Measurements from ENCODE around the gene CLIP1. TPM values are rescaled to one million over a fixed set of nuclear protein-coding genes. Genes with fewer than 3 reads are reported as not detected.
"Not testable (repeated sequence)": the region's sequence is repeated elsewhere in the genome, so short reads cannot be mapped to it uniquely, and the experiment has no call there.

Gene CLIP1
- total RNA-seq, 1 experiment from 2014 or later: 18.0 TPM

DNA sequence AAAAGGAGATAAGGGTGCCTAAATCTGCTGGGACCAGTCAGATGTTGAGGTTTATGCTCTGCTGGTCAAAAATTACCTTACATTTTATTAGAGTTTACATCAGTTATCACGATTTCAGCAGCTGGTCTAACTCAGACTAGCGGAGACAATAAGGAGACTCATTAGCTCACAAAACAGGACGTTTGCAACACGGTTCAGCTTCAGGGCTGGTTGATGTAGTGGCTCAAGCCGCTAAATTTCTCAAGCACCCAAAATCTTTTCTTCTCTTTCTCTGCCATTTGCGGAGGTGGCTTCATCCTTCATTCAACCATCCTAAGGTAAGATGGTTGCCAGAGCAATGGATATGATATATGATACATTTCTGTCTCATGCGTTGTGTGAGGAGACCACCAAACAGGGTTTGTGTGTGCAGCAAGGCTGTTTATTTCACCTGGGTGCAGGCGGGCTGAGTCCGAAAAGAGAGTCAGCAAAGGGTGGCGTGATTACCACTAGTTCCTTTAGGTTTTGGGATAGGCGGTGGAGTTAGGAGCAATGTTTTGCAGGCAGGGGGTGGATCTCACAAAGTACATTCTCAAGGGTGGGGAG lies 30.3 kb upstream of the CLIP1 start:
- Histone ChIP-seq H3K27me3 (no peaks in the 10 kb centered on the region), H3K4me1 (no peaks in the 10 kb centered on the region; the same call in 1 of the 2 replicates), H3K27ac (no peak overlapping the region), H3K36me3 (no peaks in the 10 kb centered on the region), H3K9me3 (replicated peaks) (no peaks in the 10 kb centered on the region), H3K4me3 (no peak overlapping the region)
- no peak for DNase-seq

DNA sequence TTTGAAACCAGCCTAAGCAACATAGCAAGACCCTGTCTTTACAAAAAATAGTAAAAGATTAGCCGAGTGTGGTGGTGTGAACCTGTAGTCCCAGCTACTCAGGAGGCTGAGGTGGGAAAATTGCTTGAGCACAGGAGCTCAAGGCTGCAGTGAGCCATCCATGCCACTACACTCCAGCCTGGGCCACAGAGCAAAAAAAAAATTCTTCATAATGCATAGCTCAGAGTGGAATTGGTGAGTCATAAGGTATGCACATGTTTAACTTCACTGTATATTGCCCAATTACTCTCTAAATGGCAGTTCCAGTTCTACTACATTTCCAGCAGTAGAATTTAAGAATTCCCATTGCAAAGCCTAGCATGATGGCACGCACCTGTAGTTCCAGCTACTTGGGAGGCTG lies 26.8 kb upstream of the CLIP1 start:
- Histone ChIP-seq H3K27ac (no peak overlapping the region), H3K4me3 (no peak overlapping the region), H3K9me3 (replicated peaks) (no peaks in the 10 kb centered on the region), H3K4me1 (no peaks in the 10 kb centered on the region), H3K27me3 (no peaks in the 10 kb centered on the region), H3K36me3 (no peaks in the 10 kb centered on the region)
- no peak for DNase-seq

DNA sequence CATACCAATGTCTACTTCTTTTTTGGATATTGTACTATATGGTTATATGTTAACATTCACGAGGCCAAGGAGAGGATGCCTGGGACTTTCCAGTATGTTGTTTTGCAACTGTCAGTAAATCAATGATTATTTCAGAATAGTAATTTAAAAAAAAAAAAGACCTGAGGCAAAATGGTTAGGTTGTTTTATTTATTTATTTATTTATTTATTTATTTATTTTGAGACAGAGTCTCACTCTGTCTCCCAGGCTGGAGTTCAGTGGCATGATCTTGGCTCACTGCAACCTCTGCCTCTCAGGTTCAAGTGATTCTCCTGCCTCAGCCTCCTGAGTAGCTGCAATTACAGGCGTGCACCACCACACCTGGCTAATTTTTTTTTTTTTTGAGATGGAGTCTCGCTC lies 25.4 kb upstream of the CLIP1 start:
- H3K4me3 ChIP-seq, DNase-seq, H3K4me1 ChIP-seq: not testable (repeated sequence)

DNA sequence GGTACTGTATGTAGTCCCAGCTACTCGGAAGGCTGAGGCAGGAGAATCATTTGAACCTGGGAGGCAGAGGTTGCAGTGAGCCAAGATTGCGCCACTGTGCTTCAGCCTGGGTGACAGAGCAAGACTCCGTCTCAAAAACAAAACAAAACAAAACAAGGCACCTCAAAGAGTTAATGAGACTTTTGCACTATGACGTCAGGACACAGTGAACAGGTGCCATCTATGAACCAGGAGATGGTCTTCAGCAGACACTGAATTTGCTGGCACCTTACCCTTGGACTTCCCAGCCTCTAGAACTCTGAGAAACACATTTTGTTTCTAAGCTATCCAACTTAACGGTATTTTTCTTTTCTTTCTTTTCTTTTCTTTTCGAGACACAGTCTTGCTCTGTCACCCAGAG lies 23.9 kb upstream of the CLIP1 start:
- not testable (repeated sequence) for H3K4me1 ChIP-seq; H3K27me3 ChIP-seq; H3K9me3 ChIP-seq (replicated peaks); DNase-seq; H3K36me3 ChIP-seq; H3K27ac ChIP-seq; H3K4me3 ChIP-seq

More for the DNA sequence above, 25.4 kb upstream of the CLIP1 start:
- H3K36me3 ChIP-seq; H3K9me3 ChIP-seq (replicated peaks); H3K27ac ChIP-seq; H3K27me3 ChIP-seq: not testable (repeated sequence)

DNA sequence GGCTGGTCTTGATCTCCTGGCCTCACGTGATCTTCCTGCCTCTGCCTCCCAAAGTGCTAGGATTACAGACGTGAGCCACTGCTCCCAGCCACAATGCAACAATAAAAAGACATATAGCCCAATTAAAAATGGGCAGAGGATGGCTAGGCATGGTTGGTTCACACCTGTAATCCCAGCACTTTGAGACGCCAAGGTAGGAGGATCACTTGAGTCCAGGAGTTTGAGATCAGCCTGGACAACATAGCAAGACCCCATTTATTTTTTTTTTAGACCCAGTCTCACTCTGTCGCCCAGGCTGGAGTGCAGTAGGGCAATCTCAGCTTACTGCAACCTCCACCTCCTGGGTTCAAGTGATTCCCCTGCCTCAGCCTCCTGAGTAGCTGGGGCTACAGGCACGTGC lies 21.6 kb upstream of the CLIP1 start:
- H3K4me1 ChIP-seq; H3K27ac ChIP-seq; DNase-seq; H3K36me3 ChIP-seq; H3K4me3 ChIP-seq; H3K27me3 ChIP-seq; H3K9me3 ChIP-seq (replicated peaks): not testable (repeated sequence)

DNA sequence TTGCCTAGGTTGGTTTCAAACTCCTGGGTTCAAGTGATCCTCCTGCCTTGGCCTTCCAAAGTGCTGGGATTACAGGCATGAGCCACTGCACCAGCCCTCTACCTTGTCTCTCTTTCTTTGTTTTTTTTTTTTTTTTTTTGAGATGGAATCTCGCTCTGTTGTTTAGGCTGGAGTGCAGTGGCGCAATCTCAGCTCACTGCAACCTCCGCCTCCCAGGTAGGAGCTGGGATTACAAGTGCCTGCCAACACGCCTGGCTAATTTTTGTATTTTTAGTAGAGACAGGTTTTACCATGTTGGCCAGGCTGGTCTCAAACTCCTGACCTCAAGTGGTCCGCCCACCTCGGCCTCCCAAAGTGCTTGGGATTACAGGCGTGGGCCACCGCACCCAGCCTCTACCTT lies 16.4 kb upstream of the CLIP1 start:
- H3K36me3 ChIP-seq; DNase-seq; H3K4me1 ChIP-seq; H3K27ac ChIP-seq; H3K4me3 ChIP-seq; H3K27me3 ChIP-seq; H3K9me3 ChIP-seq (replicated peaks): not testable (repeated sequence)

DNA sequence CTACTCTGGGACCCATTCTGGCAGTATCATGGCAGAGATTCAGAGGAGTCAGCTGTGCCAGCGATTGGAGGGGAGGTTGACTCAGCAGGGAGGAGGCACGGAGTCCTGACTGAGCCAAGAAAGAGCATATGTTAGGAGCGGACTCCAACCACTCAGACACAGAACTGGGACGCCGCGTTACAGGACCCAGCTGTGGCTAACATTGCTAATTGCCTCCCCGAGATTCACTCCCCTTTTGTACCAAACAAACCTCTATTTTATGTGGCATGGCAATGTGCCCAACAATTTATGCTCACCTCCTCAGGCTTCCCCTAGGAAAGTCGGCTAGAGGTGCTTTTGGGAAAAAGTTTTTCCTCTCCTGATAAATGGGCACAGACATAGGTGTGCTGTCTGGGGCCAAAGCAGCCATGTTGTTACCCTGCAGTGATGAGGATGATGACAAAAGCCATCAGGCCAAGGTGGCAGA lies 15.2 kb upstream of the CLIP1 start:
- Histone ChIP-seq H3K4me3 (peak overlapping the region; percentile 34), H3K9me3 (replicated peaks) (no peaks in the 10 kb centered on the region), H3K4me1 (peaks cover 7% of the 10 kb centered on the region; the same call in 1 of the 2 replicates), H3K27me3 (no peaks in the 10 kb centered on the region), H3K27ac (no peak overlapping the region), H3K36me3 (no peaks in the 10 kb centered on the region)
- peak; percentile 67 to 73 for DNase-seq

DNA sequence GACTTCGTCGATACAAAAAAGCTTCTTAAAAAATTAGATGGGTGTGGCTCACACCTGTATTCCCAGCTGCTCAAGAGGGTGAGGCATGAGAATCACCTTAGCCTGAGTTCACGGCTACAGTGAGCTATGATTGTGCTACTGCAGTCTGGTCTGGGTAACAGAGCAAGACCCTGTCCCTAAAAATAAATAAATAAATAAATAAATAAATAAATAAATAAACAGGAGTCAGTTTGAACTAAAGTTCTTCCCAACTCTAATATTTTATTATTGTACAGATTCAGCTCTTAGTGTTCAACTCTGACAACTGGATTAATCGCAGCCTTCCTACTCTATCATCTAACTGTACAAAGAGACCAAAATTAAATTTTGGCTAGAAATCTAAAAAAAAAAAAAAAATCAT lies 12.7 kb upstream of the CLIP1 start:
- Histone ChIP-seq H3K4me3 (no peak overlapping the region), H3K27me3 (no peaks in the 10 kb centered on the region), H3K4me1 (peaks cover 7% of the 10 kb centered on the region; the same call in 1 of the 2 replicates), H3K36me3 (no peaks in the 10 kb centered on the region), H3K9me3 (replicated peaks) (no peaks in the 10 kb centered on the region), H3K27ac (no peak overlapping the region)
- no peak for DNase-seq

DNA sequence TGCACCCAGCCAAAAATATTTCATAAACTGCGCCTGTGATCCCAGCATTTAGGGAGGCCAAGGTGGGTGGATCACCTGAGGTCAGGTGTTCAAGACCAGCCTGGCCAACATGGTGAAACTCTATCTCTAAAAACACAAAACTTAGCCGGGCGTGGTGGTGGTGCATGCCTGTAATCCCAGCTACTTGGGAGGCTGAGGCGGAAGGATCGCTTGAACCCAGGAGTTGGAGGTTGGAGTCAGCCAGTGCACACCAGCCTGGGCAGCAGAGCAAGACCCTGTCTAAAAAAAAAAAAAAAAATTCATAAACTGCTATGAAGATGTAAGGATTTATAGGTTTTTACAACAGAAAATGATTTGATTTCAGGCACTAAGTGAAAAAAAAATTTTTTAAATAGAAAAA lies 6.6 kb upstream of the CLIP1 start:
- not testable (repeated sequence) for H3K9me3 ChIP-seq (replicated peaks); DNase-seq; H3K4me1 ChIP-seq; H3K4me3 ChIP-seq; H3K27ac ChIP-seq; H3K27me3 ChIP-seq; H3K36me3 ChIP-seq

DNA sequence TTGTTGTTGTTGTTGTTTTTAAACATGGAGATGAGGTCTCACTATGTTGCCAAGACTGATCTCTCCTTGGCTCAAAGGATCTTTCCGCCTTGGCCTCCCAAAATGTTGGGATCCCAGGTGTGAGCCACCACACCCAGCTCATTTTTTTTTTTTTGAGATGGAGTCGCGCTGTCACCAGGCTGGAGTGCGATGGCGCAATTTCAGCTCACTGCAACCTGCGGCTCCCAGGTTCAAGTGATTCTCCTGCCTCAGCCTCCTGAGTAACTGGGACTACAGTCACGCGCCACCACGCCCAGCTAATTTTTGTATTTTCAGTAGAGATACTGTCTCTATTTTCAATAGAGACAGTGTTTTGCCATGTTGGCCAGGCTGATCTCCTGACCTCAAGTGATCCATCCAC lies 4.9 kb upstream of the CLIP1 start:
- H3K9me3 ChIP-seq (replicated peaks): no peaks in the 10 kb centered on the region
- peaks cover 6% of the 10 kb centered on the region for H3K4me1 ChIP-seq
- H3K27me3 ChIP-seq: no peaks in the 10 kb centered on the region
- no peak overlapping the region for H3K4me3 ChIP-seq
- H3K36me3 ChIP-seq: no peaks in the 10 kb centered on the region
- DNase-seq: no peak
- H3K27ac ChIP-seq: no peak overlapping the region

DNA sequence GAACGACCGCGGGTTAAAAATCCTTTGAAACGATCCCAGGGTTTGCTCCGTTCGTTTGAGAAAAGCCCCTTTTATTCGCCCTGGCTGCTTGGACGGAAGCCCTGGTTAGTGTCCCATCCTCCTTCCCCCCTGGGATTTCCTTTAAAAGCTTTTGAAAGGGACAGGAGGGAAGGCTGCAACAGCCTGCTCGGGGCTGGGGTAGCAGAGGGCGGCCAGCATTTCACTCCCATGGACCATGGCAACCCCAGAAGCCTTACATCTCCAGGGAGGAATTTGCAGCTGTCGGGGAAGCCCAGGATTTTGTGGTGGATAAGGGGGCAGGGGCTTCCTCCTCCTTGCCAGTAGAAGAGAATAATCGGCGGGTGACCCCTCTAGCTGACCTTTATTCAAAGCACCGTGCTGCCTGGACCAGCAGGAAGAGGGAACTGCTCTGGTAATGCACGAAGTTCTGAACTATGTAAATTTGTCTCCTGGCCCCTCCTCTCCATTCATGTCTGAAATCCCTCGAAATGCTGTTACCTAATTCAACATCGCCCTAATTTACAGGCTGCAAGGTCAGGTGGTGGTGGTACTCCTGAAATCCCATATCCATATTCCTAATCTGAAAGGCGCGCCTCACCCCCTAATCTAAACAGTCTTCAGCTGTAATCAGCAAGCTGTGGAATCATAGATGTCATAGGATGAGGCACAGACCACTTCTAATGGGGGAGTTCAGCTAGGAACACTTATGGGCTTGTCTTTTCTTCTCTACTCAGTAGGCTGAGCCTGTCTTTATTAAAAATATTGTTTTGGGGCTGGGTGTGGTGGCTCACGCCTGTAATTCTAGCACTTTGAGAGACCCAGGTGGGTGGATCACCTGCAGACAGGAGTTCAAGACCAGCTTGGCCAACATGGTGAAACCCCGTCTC lies 1.0 kb upstream of the CLIP1 start:
- Histone ChIP-seq H3K36me3 (no peaks in the 10 kb centered on the region), H3K27ac (peak overlapping the region; percentile 93)
- DNase-seq: peak; percentile 93

DNA sequence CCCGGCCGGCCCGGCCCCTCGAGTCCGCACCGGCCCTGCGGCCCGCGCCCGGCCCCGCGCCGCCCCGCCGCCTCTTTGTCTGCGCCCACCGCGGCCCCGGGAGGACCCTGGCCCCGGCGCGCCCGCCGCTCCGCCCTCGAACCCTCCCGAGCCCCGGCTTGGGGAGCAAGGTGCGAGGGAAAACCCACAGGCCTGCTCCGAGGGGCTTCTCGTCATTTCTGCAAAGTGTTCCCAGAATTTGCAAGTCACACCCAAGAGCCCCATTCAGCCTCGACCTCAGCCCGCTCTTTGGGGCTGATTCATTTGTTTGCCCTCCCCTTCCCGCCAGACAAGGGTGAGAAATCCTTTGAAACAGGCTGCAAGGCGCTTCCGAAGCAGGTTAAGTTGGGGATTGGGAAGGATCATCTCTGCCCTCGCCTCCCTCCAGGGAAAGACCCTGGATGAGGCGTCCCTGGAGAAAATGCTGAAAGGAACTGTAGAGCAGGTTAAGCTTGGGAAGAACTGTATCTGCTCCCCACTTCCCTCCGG lies 325 bp upstream of the CLIP1 start:
- DNase-seq: peak in 1 of 2 experiments; percentile 57
- H3K27me3 ChIP-seq: no peaks in the 10 kb centered on the region
- no peaks in the 10 kb centered on the region for H3K36me3 ChIP-seq
- H3K9me3 ChIP-seq (replicated peaks): no peaks in the 10 kb centered on the region
- H3K4me1 ChIP-seq: peaks cover 9% of the 10 kb centered on the region
- peak overlapping the region; percentile 93 for H3K27ac ChIP-seq
- H3K4me3 ChIP-seq: peak overlapping the region; percentile 91

More for the DNA sequence above, 1.0 kb upstream of the CLIP1 start:
- H3K4me3 ChIP-seq: peak overlapping the region; percentile 91
- H3K27me3 ChIP-seq: no peaks in the 10 kb centered on the region
- peaks cover 9% of the 10 kb centered on the region for H3K4me1 ChIP-seq
- H3K9me3 ChIP-seq (replicated peaks): no peaks in the 10 kb centered on the region

DNA sequence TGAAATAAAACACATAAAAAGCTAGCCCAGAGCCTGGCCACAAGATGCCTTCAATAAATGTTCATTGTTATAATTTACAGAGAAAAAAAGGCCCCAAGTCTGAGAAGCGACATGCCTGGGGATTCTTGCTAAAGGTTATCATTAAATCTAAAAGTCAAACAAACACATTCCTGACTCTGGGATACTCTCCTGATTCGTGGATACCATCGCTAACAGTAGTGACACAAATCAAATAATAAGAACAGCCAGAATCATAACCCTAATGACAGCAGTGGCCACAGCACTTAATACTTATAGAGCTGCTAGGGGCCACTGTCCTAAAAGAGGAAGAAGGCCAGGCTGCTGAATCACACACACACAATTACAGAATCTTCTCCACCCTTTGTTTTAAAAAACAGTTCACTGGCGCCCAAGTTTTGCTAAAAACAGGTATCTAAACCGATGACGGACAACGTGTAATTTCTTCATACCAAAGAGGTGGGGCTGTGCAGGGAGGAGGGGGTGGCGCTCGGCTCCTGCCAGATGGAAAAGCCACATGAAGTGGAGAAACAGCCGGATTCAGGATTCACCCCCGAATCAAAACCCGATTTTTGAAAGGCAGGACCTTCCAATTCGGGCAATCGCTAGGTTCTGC lies 1.2 kb downstream of the CLIP1 start:
- peak overlapping the region; percentile 91 for H3K4me3 ChIP-seq
- H3K27me3 ChIP-seq: no peaks in the 10 kb centered on the region
- H3K36me3 ChIP-seq: no peaks in the 10 kb centered on the region
- peak overlapping the region; percentile 91 for H3K27ac ChIP-seq
- peaks cover 9% of the 10 kb centered on the region for H3K4me1 ChIP-seq
- no peak for DNase-seq
- no peaks in the 10 kb centered on the region for H3K9me3 ChIP-seq (replicated peaks)

DNA sequence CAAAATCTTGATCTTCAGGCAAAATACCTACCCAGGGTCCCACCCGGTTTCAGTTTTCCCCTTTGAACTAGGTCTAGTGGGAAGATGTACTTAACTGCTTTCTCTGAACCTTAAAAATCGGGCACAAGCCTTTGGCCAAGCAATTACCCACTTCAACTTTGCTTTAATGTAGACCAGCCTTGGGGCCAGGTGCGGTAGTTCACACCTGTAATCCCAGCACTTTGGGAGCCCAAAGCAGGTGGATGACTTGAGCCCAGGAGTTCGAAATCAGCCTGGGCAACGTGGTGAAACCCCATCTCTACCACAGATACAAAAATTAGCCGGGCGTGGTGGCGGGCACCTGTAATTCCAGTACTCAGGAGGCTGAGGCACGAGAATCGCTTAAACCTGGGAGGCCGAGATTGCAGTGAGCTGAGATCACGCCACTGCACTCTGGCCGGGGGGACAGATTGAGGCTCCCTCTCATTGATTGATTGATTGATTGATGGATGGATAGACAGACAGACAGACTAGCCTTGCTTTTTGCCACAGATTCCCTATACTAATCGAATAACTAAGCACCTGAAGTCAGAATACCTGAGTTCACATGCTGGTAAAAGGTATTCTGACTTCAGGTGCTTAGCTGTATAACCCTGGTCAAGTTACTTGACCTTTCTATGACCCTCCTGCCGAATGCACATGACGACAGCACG lies 1.9 kb downstream of the CLIP1 start:
- Histone ChIP-seq H3K27me3 (no peaks in the 10 kb centered on the region), H3K9me3 (replicated peaks) (no peaks in the 10 kb centered on the region), H3K36me3 (no peaks in the 10 kb centered on the region), H3K27ac (no peak overlapping the region; the same call in 1 of the 2 replicates), H3K4me1 (peaks cover 9% of the 10 kb centered on the region), H3K4me3 (peak overlapping the region; percentile 91)
- no peak for DNase-seq
